Measurements from ENCODE around the gene GSTM1.
A peak's percentile ranks its signal among the peaks of the same experiment; 100 is the strongest.

The GSTM1 gene

DNA sequence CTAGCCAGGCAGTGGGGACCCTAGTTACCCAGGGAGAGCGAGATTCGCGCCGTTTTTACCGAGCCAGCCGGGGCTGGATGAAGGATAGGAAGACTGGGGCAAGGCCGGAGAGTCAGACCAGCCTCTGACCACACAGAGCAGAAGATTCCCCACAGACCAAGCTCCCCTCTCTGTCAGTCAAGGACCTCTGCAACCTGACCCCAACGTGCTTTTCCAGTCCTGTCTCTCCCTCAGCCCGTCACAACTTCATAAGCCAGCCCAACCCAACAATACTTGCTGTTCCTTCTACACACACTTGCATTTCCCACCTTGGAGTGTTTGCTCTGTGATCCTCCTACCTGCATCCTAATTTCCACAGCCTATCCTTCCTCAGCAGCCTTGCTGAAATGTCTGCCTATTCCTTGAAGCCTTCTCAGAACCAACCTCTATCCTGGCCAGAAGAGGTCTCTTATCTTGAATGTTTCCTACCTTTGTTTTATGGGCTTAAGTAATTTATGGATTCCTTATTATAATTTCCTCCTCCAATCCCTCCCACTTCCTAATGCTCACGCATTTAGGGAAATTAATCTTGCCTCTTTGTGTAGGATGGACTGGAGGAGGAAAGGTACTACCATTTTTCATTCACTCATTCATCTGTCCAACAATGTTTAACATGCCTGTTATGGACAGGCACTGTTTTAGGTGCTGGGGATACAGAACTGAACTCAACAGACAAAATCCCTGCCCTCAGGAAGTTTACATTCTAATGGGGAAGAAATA is 53.2 kb downstream of the GSTM1 start, which contains the start of gene GSTM3:
Gene GSTM3, minus strand, starts transcription at position 424 of the 759 bp plus-strand sequence. CDS start 751 bp downstream, outside the sequence.
- TF ChIP-seq, protein P1, sequence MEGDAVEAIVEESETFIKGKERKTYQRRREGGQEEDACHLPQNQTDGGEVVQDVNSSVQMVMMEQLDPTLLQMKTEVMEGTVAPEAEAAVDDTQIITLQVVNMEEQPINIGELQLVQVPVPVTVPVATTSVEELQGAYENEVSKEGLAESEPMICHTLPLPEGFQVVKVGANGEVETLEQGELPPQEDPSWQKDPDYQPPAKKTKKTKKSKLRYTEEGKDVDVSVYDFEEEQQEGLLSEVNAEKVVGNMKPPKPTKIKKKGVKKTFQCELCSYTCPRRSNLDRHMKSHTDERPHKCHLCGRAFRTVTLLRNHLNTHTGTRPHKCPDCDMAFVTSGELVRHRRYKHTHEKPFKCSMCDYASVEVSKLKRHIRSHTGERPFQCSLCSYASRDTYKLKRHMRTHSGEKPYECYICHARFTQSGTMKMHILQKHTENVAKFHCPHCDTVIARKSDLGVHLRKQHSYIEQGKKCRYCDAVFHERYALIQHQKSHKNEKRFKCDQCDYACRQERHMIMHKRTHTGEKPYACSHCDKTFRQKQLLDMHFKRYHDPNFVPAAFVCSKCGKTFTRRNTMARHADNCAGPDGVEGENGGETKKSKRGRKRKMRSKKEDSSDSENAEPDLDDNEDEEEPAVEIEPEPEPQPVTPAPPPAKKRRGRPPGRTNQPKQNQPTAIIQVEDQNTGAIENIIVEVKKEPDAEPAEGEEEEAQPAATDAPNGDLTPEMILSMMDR (conservative IDR thresholded peaks at IDR 0.05; ENCODE audit: low read depth, low read length) = 0 out of 2 replicates have a peak, but pooled peaks have one; percentile 22
- Histone ChIP-seq H3K27me3 (ENCODE audit: insufficient read depth, low read depth) (no peaks in the 10 kb centered on the region), H3K4me2 (peak within 1 kb of the TSS; percentile 41)

More for the DNA sequence above, 53.2 kb downstream of the GSTM1 start, which contains the start of gene GSTM3:
- Histone ChIP-seq H3K4me1 (ENCODE audit: low read depth, poor library complexity, severe bottlenecking) (peaks cover 13% of the 10 kb centered on the region), H3K4me3 (IDR thresholded peaks at IDR 0.05; ENCODE audit: insufficient read depth, low read depth, low read length) (peak within 1 kb of the TSS; percentile 95), H4K20me1 (ENCODE audit: insufficient read depth) (no peaks in the 10 kb centered on the region), H3K36me3 (ENCODE audit: insufficient read depth) (no peaks in the 10 kb centered on the region), H3K27ac (no peak within 1 kb of the TSS), H3K79me2 (ENCODE audit: insufficient read depth, low read depth) (no peaks in the 10 kb centered on the region), H3K9ac (peak within 1 kb of the TSS; percentile 49), H2AFZ (ENCODE audit: low read depth) (peak within 1 kb of the TSS; percentile 97)
